Measurements from ENCODE around the gene TSPAN5. TPM values are rescaled to one million over a fixed set of nuclear protein-coding genes. Genes with fewer than 3 reads are reported as not detected.

Gene TSPAN5
- total RNA-seq, 2 experiments from 2014 or later = 1.8 to 2.8 TPM

- Histone ChIP-seq H3K27ac (ENCODE audit: low read depth in 1 of 2, low read length in 2 of 2) (no peak overlapping the region), H3K4me1 (ENCODE audit: insufficient read depth, low read length) (peaks cover 8% of the 10 kb centered on the region), H3K9me3 (ENCODE audit: control insufficient read depth in 1 of 2, insufficient read depth in 1 of 2, low read length in 2 of 2) (no peaks in the 10 kb centered on the region), H3K4me3 (ENCODE audit: low read length) (no peak overlapping the region), H3K36me3 (ENCODE audit: insufficient read depth, low read length) (peaks cover 34% of the 10 kb centered on the region), H3K27me3 (ENCODE audit: control insufficient read depth in 1 of 2, insufficient read depth in 2 of 2, low read length in 2 of 2) (no peaks in the 10 kb centered on the region)
- ChIA-PET CTCF (no interaction called here), POLR2A (interaction anchor here (1.0 kb wide), 1 partner anchor 520 kb away, joined by 3 read pairs; no protein-coding TSS in a partner anchor)
- Mint-ChIP-seq H3K36me3 (ENCODE audit: low read depth) (peaks cover 60% of the 10 kb centered on the region), H3K4me1 (ENCODE audit: low read depth) (peaks cover 18% of the 10 kb centered on the region), H3K27ac (no peak overlapping the region), H3K4me3 (no peak overlapping the region), H3K27me3 (no peaks in the 10 kb centered on the region), H3K9me3 (no peaks in the 10 kb centered on the region)
- ATAC-seq (ENCODE audit: poor library complexity) (no peak), DNase-seq (no peak)
- intact Hi-C loops (cut with DNase I, micrococcal nuclease) = no loop called here
- no peak for TF ChIP-seq CTCF (IDR thresholded peaks at IDR 0.05)
Measured at GRCh38 chr4:98474408-98474844, 184.0 kb downstream of the TSPAN5 start.

GRCh38 chr4:98473046-98473445 is 185.4 kb downstream of the TSPAN5 start:
- no peak overlapping the region for H3K4me3 Mint-ChIP-seq
- H3K27ac Mint-ChIP-seq = no peak overlapping the region
- DNase-seq = no peak
- H3K4me3 ChIP-seq (ENCODE audit: low read length) = no peak overlapping the region
- TF ChIP-seq CTCF (IDR thresholded peaks at IDR 0.05) = no peak
- H3K9me3 ChIP-seq (ENCODE audit: control insufficient read depth in 1 of 2, insufficient read depth in 1 of 2, low read length in 2 of 2) = no peaks in the 10 kb centered on the region
- no peak overlapping the region for H3K27ac ChIP-seq (ENCODE audit: low read depth in 1 of 2, low read length in 2 of 2)
- ATAC-seq (ENCODE audit: poor library complexity) = no peak
- peaks cover 46% of the 10 kb centered on the region for H3K36me3 Mint-ChIP-seq (ENCODE audit: low read depth)
- H3K4me1 ChIP-seq (ENCODE audit: insufficient read depth, low read length) = peaks cover 9% of the 10 kb centered on the region
- H3K36me3 ChIP-seq (ENCODE audit: insufficient read depth, low read length) = peaks cover 25% of the 10 kb centered on the region
- intact Hi-C loops (cut with DNase I, micrococcal nuclease) = no loop called here
- peaks cover 18% of the 10 kb centered on the region for H3K4me1 Mint-ChIP-seq (ENCODE audit: low read depth)
- no peaks in the 10 kb centered on the region for H3K9me3 Mint-ChIP-seq
- H3K27me3 Mint-ChIP-seq = no peaks in the 10 kb centered on the region
- POLR2A ChIA-PET = interaction anchor here (0.6 kb wide), 1 partner anchor 96 kb away, joined by 3 read pairs; no protein-coding TSS in a partner anchor
- H3K27me3 ChIP-seq (ENCODE audit: control insufficient read depth in 1 of 2, insufficient read depth in 2 of 2, low read length in 2 of 2) = no peaks in the 10 kb centered on the region
- CTCF ChIA-PET = no interaction called here

- peaks cover 9% of the 10 kb centered on the region for H3K36me3 ChIP-seq (ENCODE audit: insufficient read depth, low read length)
- peaks cover 24% of the 10 kb centered on the region for H3K4me1 Mint-ChIP-seq (ENCODE audit: low read depth)
- H3K27ac ChIP-seq (ENCODE audit: low read depth in 1 of 2, low read length in 2 of 2) = no peak overlapping the region
- H3K36me3 Mint-ChIP-seq (ENCODE audit: low read depth) = peaks cover 30% of the 10 kb centered on the region
- no peak overlapping the region for H3K4me3 ChIP-seq (ENCODE audit: low read length)
- DNase-seq (peak in 1 of 14 experiments; percentile 17), ATAC-seq (ENCODE audit: poor library complexity) (no peak)
- no peak overlapping the region for H3K4me3 Mint-ChIP-seq
- H3K27me3 ChIP-seq (ENCODE audit: control insufficient read depth in 1 of 2, insufficient read depth in 2 of 2, low read length in 2 of 2) = no peaks in the 10 kb centered on the region
- H3K27ac Mint-ChIP-seq = no peak overlapping the region
- H3K27me3 Mint-ChIP-seq = no peaks in the 10 kb centered on the region
- no peaks in the 10 kb centered on the region for H3K9me3 Mint-ChIP-seq
- intact Hi-C loops (cut with DNase I, micrococcal nuclease) = no loop called here
- H3K4me1 ChIP-seq (ENCODE audit: insufficient read depth, low read length) = peaks cover 18% of the 10 kb centered on the region
- TF ChIP-seq CTCF (IDR thresholded peaks at IDR 0.05) = no peak
- no peaks in the 10 kb centered on the region for H3K9me3 ChIP-seq (ENCODE audit: control insufficient read depth in 1 of 2, insufficient read depth in 1 of 2, low read length in 2 of 2)
- POLR2A ChIA-PET = no interaction called here
- CTCF ChIA-PET = no interaction called here
Measured at GRCh38 chr4:98470831-98471230, 187.6 kb downstream of the TSPAN5 start.
